GM08714 (cell line): ENCODE data around the gene HELLS.
"Not testable (repeated sequence)": the region's sequence is repeated elsewhere in the genome, so short reads cannot be mapped to it uniquely, and the experiment has no call there.

Experiments
- H3K4me3 ChIP-seq: fragments of 200-500 bp; sonication (Bioruptor generic); 2 replicates; pipeline ENCODE4 v1.5.1; 2014; ENCODE audit warnings: mild to moderate bottlenecking, low read length, inconsistent platforms
- ZNF274 ChIP-seq: IDR thresholded peaks from 2 replicates; pipeline ENCODE4 v1.6.1; 2012; ENCODE audit warnings: mild to moderate bottlenecking, low read depth, low read length

Gene HELLS

GRCh38 chr10:94545391-94546048 is at the start of gene HELLS:
HELLS (plus strand) TSS chr10:94545788; CDS start chr10:94545922, 134 bp downstream.
- H3K4me3 ChIP-seq, result peak within 1 kb of the TSS; percentile 92
- no peak for TF ChIP-seq ZNF274

- TF ChIP-seq ZNF274, result no peak
- no peak overlapping the region for H3K4me3 ChIP-seq
Measured at GRCh38 chr10:94496010-94496409, 49.6 kb upstream of the HELLS start.

GRCh38 chr10:94496646-94497045 is 48.9 kb upstream of the HELLS start:
- no peak for TF ChIP-seq ZNF274

GRCh38 chr10:94500063-94500462 is 45.5 kb upstream of the HELLS start:
- H3K4me3 ChIP-seq, result no peak overlapping the region
- no peak for TF ChIP-seq ZNF274

More at GRCh38 chr10:94496646-94497045, 48.9 kb upstream of the HELLS start:
- H3K4me3 ChIP-seq, result no peak overlapping the region

- TF ChIP-seq ZNF274, result no peak
- no peak overlapping the region for H3K4me3 ChIP-seq
Measured at GRCh38 chr10:94521276-94522250, 24.0 kb upstream of the HELLS start.

- H3K4me3 ChIP-seq, result no peak overlapping the region
- no peak for TF ChIP-seq ZNF274
Measured at GRCh38 chr10:94524146-94524545, 21.4 kb upstream of the HELLS start.

- TF ChIP-seq ZNF274, result no peak
- no peak overlapping the region for H3K4me3 ChIP-seq
Measured at GRCh38 chr10:94524711-94525110, 20.9 kb upstream of the HELLS start.

- not testable (repeated sequence) for H3K4me3 ChIP-seq
Measured at GRCh38 chr10:94531550-94531949, 14.0 kb upstream of the HELLS start.

GRCh38 chr10:94533027-94533426 is 12.6 kb upstream of the HELLS start:
- no peak for TF ChIP-seq ZNF274
- H3K4me3 ChIP-seq, result no peak overlapping the region

- not testable (repeated sequence) for H3K4me3 ChIP-seq
Measured at GRCh38 chr10:94542282-94542681, 3.3 kb upstream of the HELLS start.

- peak overlapping the region; percentile 92 for H3K4me3 ChIP-seq
- TF ChIP-seq ZNF274, result no peak
Measured at GRCh38 chr10:94546049-94546900, 687 bp downstream of the HELLS start.

GRCh38 chr10:94546901-94547185 is 1.3 kb downstream of the HELLS start:
- no peak for TF ChIP-seq ZNF274
- peak overlapping the region; percentile 92; the same call in 1 of the 2 replicates for H3K4me3 ChIP-seq

GRCh38 chr10:94549221-94549620 is 3.6 kb downstream of the HELLS start:
- no peak overlapping the region for H3K4me3 ChIP-seq

GRCh38 chr10:94567714-94568307 is 22.2 kb downstream of the HELLS start:
- H3K4me3 ChIP-seq, result not testable (repeated sequence)

More at GRCh38 chr10:94549221-94549620, 3.6 kb downstream of the HELLS start:
- TF ChIP-seq ZNF274, result no peak

GRCh38 chr10:94571081-94571480 is 25.5 kb downstream of the HELLS start:
- H3K4me3 ChIP-seq, result no peak overlapping the region
- TF ChIP-seq ZNF274, result no peak
